Fibroblast of skin of back (primary cell): ENCODE data around the gene BMPER.

Experiments
- DNase-seq: peaks from one replicate; pipeline ENCODE4 v3.0.0-alpha.2; 2013

BMPER gene

GRCh38 chr7:33971106-33971505, 65.8 kb downstream of the BMPER start:
- no peak for DNase-seq

DNA sequence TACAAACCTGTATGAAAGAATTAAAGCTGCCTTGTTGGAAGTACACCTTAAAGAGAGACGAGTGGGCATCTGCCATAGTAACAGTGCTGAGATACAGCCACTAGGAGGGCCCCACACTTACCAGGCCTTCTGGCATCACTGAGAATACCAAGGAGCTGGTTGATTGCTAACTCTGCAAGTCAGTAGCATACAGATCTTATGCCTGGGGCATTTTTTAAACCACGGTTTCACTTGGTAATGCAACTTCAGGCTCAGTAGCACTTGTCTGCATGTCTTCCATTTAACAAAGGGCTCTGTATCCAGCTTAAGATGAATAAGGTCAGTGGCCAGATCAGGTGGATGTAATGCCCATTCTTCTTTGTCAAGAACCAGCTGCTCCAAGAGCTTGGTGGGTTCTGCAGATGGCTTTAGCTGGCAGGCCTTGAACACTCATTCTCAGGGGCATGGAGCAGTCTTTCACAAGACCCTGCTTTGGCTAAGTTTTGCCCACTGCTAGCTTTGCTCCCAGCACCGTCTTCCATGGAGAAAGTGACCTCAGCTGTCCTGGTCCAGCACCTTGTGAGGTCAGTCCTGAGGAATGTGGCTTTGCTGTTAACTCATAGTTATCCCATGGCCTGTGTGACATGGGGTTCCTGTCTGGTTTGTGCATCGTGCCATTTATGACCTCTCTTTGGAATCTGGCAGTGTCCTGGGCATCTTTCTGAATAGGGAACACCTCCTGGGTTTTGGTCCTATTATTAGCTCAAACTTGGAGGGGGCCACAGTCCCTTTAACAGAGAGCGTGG, 68.1 kb downstream of the BMPER start:
- peak; percentile 28 for DNase-seq

- no peak for DNase-seq
Measured at GRCh38 chr7:33979300-33979806, 74.0 kb downstream of the BMPER start.

- DNase-seq: peak; percentile 99
Measured at GRCh38 chr7:33979807-33980355, 74.5 kb downstream of the BMPER start.

- peak; percentile 65 for DNase-seq
Measured at GRCh38 chr7:33981226-33981625, 75.9 kb downstream of the BMPER start.

GRCh38 chr7:33981671-33982424, 76.5 kb downstream of the BMPER start:
- DNase-seq: peak; percentile 89

DNA sequence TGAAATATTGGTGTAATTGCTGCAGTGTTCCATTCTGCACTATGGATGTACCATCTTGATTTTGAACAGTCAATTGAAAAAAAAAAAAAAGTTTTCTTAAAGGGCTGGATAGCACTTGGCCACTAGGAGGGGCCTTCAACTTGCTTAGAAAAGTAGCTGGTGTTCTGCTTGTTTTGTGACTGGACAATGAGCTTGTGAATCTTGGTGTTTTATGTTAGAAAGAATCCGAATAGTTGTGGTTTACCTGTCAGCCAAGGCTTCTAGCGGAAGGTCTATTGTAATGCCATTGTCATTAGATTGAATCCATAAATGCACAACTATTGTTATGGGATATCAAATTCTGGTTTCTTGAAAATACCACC, 77.1 kb downstream of the BMPER start:
- DNase-seq: peak; percentile 65

GRCh38 chr7:33986451-33986850, 81.1 kb downstream of the BMPER start:
- peak; percentile 48 for DNase-seq

DNA sequence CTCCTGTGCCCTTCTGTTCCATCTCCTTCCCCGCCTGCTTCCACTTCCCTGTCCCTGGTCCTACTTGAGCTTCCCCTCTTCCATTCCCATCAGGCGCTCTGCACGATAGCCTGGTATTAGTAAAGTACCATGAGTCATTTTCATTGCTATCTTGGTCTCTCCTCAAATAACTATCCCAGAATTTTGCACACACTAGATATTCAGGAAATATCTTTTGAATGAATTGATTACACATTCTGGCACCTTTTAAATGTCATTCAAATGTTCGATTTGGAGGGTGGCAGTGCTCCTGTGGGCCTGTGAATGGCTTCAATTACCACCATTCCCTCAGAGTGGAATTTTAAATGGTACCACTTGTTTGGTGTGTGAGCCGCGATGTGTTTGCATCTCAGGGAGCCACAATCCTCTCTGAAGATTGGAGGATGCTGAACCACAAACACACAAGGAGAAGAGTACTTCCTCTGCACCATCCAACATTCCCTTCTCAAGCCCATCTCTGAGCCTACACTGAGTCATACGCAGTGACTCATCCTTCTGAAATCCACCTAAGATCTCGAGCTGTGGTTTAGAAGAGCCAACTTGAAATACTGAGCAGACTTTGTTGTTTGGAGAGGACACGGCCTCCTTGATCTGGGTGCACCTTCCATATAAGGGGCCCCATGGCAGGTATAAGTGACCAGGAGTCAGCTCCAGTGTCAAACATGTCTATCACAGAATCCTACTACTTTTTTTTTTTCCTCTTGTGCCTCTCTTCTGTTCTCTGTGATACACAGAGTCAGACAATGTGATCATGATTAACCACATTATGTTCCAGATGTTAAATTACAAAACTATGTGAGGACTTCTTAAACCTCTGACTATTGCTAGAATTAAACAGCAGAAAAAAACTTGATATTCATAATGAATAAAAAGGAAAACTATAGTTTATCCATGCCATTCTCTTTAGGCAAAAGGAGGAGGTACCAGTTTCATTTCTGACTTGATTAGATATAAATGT, 81.9 kb downstream of the BMPER start:
- DNase-seq: peak; percentile 100

DNA sequence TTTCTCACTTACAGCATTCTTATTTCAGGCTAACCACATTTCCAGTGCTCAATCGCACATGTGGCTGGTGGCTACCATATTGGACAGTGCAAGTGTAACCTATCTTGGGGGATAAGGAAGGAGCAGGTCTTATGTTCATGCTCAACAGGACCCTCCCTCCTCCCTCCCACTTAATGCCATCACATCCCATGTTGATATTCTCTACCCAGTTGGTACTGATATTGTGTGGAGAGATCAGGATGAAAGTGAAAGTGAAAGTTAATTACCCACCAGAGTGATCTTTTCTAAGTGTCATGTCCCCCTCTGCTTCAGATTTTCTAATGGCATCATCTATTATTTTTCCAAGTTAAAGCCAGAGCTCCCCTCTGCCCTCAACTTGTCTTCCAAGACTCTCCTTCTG, 91.6 kb downstream of the BMPER start:
- peak; percentile 60 for DNase-seq

DNA sequence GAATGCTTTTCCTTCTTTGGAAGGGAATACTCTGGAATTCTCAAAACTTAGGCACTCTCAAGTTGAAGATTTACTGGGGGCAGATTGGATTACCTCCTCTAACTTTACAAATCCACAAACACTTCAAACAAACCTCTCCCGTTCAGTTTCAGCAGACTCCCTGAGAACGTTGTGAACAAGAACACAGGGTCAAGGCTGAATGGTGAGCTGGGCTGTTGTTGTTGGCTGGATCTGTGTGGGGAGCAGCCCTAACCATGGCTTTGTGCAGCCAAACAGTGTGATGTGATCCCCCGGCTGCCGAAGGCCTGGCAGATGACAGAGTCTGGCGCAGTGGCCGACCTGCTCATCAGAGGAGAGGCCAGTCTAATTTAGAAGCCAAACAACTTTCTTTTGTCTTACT, 93.1 kb downstream of the BMPER start:
- no peak for DNase-seq

DNA sequence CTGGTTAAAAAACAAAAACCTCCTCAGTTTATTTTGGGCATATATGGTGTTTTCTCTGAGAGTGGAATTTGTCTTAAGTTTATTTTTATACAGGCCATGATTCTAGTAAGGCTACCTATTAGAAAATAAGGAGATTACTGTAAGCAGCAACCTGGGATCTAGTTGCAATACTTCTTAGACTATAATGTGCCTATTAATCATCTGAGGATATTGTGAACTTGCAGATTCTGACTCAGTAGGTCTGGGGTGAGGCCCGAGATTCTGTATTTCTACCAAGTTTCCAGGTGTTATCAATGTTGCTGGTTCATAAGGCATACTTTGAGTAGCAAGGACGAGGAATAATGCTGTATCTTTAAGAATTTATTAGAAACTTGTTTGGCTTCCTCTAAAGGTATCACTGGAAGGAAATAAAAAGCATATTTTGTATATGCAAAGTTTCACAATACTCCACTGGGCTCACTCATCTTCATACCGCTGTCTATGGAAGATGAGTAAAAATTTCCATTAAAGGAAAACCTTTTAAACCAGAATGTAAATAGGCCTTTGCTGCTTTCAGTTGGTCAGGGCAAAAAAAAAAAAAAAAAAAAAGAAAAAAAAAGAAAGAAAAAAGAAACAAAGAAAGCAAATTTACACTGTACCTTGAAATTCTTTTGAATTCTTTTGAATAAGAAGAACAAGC, 105.8 kb downstream of the BMPER start:
- DNase-seq: peak; percentile 30

GRCh38 chr7:34011696-34012095, 106.4 kb downstream of the BMPER start:
- peak; percentile 61 for DNase-seq

DNA sequence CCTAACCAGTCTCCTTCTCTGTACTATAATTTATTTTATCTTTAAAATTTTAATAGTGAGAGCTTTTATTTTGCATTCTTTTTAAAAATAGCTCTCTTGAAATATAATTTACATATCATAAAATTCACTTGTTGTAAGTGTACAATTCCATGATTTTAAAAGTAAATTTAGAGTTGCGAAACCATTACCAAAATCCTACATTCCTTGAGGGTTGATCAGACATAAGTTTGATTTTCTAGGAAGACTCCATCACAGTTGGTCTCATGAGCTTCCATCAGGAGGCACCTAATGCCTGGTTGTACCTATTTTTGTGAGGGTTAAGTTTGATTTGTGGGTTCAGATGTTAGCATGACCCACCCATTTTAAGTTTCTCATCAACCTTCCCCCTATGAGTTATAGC, 108.1 kb downstream of the BMPER start:
- no peak for DNase-seq

- no peak for DNase-seq
Measured at GRCh38 chr7:34015651-34016050, 110.3 kb downstream of the BMPER start.

DNA sequence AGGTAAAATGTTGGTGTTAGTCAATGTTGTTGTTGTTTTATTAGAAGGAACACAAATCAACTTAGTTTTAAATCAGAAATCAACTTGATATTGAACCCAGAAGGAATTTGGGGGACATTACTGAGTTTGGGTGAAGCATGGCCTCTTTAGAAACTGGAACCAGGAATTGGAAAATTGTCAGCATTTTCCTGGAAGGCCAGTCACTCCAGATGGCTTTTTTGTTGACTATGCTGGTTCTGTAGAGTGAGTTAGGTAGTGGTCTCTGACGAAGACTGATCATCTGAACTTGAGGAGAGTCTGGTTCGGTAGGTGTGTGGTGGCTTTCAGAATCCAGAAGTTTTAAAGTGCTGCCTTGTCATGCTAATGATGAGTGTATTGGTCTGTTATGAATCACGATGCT, 111.5 kb downstream of the BMPER start:
- no peak for DNase-seq

DNA sequence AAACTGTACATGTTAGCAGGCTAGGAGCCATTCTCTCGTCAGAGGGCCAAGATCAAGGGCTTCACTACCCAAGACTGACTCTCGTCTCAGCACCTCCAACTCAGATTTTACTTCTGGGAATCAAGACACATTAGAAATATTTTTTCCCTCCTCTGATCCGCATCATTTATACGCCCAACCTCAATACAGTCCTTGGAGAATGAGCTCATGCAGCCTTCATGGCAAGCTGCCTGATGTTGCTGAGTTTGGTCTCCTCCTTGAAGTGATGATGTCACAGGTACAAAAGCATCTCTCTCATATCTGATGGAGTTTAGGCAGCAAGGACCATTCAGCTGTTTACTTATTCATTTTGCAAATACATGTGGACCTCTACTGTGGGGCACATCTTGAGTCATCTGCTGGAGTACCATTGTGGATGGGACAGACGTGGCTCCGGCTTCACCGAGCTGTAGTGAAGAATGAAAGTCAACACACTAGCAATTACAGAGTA, 114.0 kb downstream of the BMPER start:
- peak; percentile 26 for DNase-seq

DNA sequence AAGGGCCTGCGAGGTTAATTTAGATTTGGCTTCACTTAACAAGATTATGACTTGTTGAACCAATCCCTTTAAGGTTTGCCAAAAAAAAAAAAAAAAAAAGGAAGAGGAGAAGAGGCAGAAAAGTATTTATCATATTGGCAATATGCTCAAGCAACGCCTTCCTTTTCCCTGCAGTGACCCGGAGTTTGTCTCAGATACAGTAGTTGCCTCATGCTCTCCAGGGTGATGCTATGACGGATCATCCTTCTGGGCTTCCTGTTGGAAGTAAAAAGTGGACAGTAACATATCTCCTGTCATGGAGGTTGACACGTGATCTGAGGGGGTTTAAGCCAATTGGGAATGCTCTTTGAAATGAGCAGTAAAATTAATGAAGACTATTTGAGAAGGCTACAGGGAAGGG, 117.3 kb downstream of the BMPER start:
- no peak for DNase-seq

GRCh38 chr7:34025600-34025999, 120.3 kb downstream of the BMPER start:
- no peak for DNase-seq

- no peak for DNase-seq
Measured at GRCh38 chr7:34026481-34027190, 121.3 kb downstream of the BMPER start.

DNA sequence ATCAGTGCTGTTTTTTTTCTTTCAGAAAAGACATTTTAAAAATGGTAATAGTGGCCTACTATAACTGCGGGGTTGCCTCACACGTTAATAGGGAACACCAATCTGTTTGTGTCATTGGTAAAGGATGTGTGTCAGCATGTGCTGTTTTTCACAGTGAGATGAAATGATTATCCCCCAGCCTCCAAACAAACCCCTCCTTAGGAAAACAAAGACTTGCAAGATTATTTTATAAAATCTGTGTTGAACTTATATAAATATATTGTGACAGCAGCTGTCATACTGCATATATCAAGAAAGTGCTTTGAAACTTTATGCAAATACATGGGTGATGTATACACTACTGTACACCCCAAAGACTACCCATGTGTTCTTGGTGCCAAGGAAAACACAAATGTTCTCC, 125.8 kb downstream of the BMPER start:
- no peak for DNase-seq
